WTC11 (cell line): ENCODE measurements around the gene LBHD2. TPM values are rescaled to one million over a fixed set of nuclear protein-coding genes. Genes with fewer than 3 reads are reported as not detected.

Experiments
- ATAC-seq: fragments of 200-7000 bp; cut with Tn5 transposase; 2 replicates; pipeline ENCODE4 v1.10.0; 2021; ENCODE audit warnings: mild to moderate bottlenecking, moderate library complexity
- CTCF ChIA-PET: fragments of 300-600 bp; sonication (Branson Sonifier 250); formaldehyde crosslinking; loops from one replicate; lab custom pipeline; 2021; ENCODE audit warnings: antibody characterized with exemption; lab: Charles Lee
- POLR2A ChIA-PET: fragments of 350-600 bp; sonication (Branson Sonifier 250); formaldehyde crosslinking; loops from one replicate; lab custom pipeline; 2021; ENCODE audit warnings: antibody characterized with exemption; lab: Charles Lee
- DNase-seq: peaks from one replicate; pipeline ENCODE4 v3.0.0; 2021; ENCODE audit warnings: low spot score
- H3K27ac Mint-ChIP-seq: 2 replicates; pipeline ENCODE4 v1.8.0; 2021; ENCODE audit warnings: mixed read lengths
- H3K27me3 Mint-ChIP-seq: 2 replicates; pipeline ENCODE4 v1.8.0; 2021; ENCODE audit warnings: low read depth, mild to moderate bottlenecking, moderate library complexity, mixed read lengths
- H3K36me3 Mint-ChIP-seq: 2 replicates; pipeline ENCODE4 v1.8.0; 2021; ENCODE audit warnings: mixed read lengths
- H3K4me1 Mint-ChIP-seq: 2 replicates; pipeline ENCODE4 v1.8.0; 2022; ENCODE audit warnings: mixed read lengths
- H3K4me3 Mint-ChIP-seq: 2 replicates; pipeline ENCODE4 v1.8.0; 2021; ENCODE audit warnings: mild to moderate bottlenecking, moderate library complexity, mixed read lengths
- H3K9me3 Mint-ChIP-seq: 2 replicates; pipeline ENCODE4 v1.8.0; 2021; ENCODE audit warnings: mixed read lengths
- ARID4B ChIP-seq: sonication (generic); formaldehyde crosslinking; IDR thresholded peaks from 2 replicates; pipeline ENCODE4 v1.8.0; 2023; ENCODE audit warnings: missing genetic modification reagents, mild to moderate bottlenecking, borderline replicate concordance
- CREB1 ChIP-seq: sonication (generic); formaldehyde crosslinking; IDR thresholded peaks from 2 replicates; pipeline ENCODE4 v1.8.0; 2023; ENCODE audit warnings: mild to moderate bottlenecking, missing genetic modification reagents
- ELF4 ChIP-seq: sonication (generic); formaldehyde crosslinking; IDR thresholded peaks from 2 replicates; pipeline ENCODE4 v1.8.1; 2022; ENCODE audit warnings: low read depth, mild to moderate bottlenecking, moderate library complexity, missing genetic modification reagents
- EMX1 ChIP-seq: fragments of 250-450 bp; sonication (Bioruptor Pico); IDR thresholded peaks from 2 replicates; pipeline ENCODE4 v1.8.0; 2021; ENCODE audit warnings: mild to moderate bottlenecking
- ERG ChIP-seq: fragments of 250-450 bp; sonication (Bioruptor Pico); IDR thresholded peaks from 2 replicates; pipeline ENCODE4 v1.8.0; 2021; ENCODE audit warnings: mild to moderate bottlenecking
- IRF2 ChIP-seq: sonication (generic); formaldehyde crosslinking; IDR thresholded peaks from 2 replicates; pipeline ENCODE4 v1.8.0; 2022; ENCODE audit warnings: low read depth, missing genetic modification reagents, borderline replicate concordance
- NFATC4 ChIP-seq: fragments of 250-450 bp; sonication (Bioruptor Pico); IDR thresholded peaks from 2 replicates; pipeline ENCODE4 v1.9.0; 2021; ENCODE audit warnings: mild to moderate bottlenecking
- NFYB ChIP-seq: sonication (generic); formaldehyde crosslinking; conservative IDR thresholded peaks from 2 replicates; pipeline ENCODE4 v1.8.0; 2022; ENCODE audit warnings: low read depth, missing genetic modification reagents
- RELA ChIP-seq: sonication (generic); formaldehyde crosslinking; IDR thresholded peaks from 2 replicates; pipeline ENCODE4 v1.8.1; 2022; ENCODE audit warnings: missing genetic modification reagents, mild to moderate bottlenecking, borderline replicate concordance
- SP1 ChIP-seq: sonication (generic); formaldehyde crosslinking; conservative IDR thresholded peaks from 2 replicates; pipeline ENCODE4 v1.8.1; 2022; ENCODE audit warnings: missing genetic modification reagents
- TCF7 ChIP-seq: sonication (generic); formaldehyde crosslinking; IDR thresholded peaks from 2 replicates; pipeline ENCODE4 v1.8.0; 2022; ENCODE audit warnings: mild to moderate bottlenecking, low read depth, missing genetic modification reagents, moderate library complexity
- TEAD4 ChIP-seq: sonication (generic); formaldehyde crosslinking; IDR thresholded peaks from 2 replicates; pipeline ENCODE4 v1.8.0; 2022; ENCODE audit warnings: mild to moderate bottlenecking, missing genetic modification reagents
- ZBTB43 ChIP-seq: sonication (generic); formaldehyde crosslinking; IDR thresholded peaks from 2 replicates; pipeline ENCODE4 v1.8.1; 2023; ENCODE audit warnings: mild to moderate bottlenecking, missing genetic modification reagents
- ZNF232 ChIP-seq: sonication (generic); formaldehyde crosslinking; IDR thresholded peaks from 2 replicates; pipeline ENCODE4 v1.8.0; 2022; ENCODE audit warnings: mild to moderate bottlenecking, missing genetic modification reagents
- ZNF263 ChIP-seq: sonication (generic); formaldehyde crosslinking; IDR thresholded peaks from 2 replicates; pipeline ENCODE4 v1.8.1; 2022; ENCODE audit warnings: low read depth, mild to moderate bottlenecking, moderate library complexity, missing genetic modification reagents
- ZNF317 ChIP-seq: sonication (generic); formaldehyde crosslinking; IDR thresholded peaks from 2 replicates; pipeline ENCODE4 v1.8.1; 2023; ENCODE audit warnings: low read depth, mild to moderate bottlenecking, moderate library complexity, missing genetic modification reagents, borderline replicate concordance
- ZNF396 ChIP-seq: fragments of 250-450 bp; sonication (Bioruptor Pico); IDR thresholded peaks from 2 replicates; pipeline ENCODE4 v1.8.0; 2021; ENCODE audit warnings: mild to moderate bottlenecking, moderate library complexity, borderline replicate concordance
- total RNA-seq: library from RNA; stranded (reverse); gene quantifications from 3 replicates; pipeline ENCODE4 v1.2.3, GENCODE V29; 2021
- TF ChIP-seq, protein P1 (sequence below): sonication (generic); formaldehyde crosslinking; IDR thresholded peaks from 2 replicates; pipeline ENCODE4 v1.8.1; 2023; ENCODE audit warnings: mild to moderate bottlenecking, missing genetic modification reagents, moderate library complexity
- TF ChIP-seq, protein P2 (sequence below): fragments of 250-450 bp; sonication (Bioruptor Pico); IDR thresholded peaks from 2 replicates; pipeline ENCODE4 v1.9.0; 2021; ENCODE audit warnings: moderate library complexity, mild to moderate bottlenecking, inconsistent platforms, borderline replicate concordance
- TF ChIP-seq, protein P3 (sequence below): sonication (generic); formaldehyde crosslinking; IDR thresholded peaks from 2 replicates; pipeline ENCODE4 v1.8.0; 2022; ENCODE audit warnings: mild to moderate bottlenecking, missing genetic modification reagents

LBHD2 gene
- total RNA-seq, 1 experiment from 2014 or later: not detected

- TF ChIP-seq, protein P1, sequence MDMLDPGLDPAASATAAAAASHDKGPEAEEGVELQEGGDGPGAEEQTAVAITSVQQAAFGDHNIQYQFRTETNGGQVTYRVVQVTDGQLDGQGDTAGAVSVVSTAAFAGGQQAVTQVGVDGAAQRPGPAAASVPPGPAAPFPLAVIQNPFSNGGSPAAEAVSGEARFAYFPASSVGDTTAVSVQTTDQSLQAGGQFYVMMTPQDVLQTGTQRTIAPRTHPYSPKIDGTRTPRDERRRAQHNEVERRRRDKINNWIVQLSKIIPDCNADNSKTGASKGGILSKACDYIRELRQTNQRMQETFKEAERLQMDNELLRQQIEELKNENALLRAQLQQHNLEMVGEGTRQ (CRISPR knock-in tag): no peak
Measured at GRCh38 chr14:103096387-103096786, 12.4 kb downstream of the LBHD2 start (continued).

- TF ChIP-seq SP1 (CRISPR knock-in tag) (no peak), IRF2 (CRISPR knock-in tag) (no peak)
- DNase-seq (no peak), ATAC-seq (no peak)
- Mint-ChIP-seq H3K27me3 (peaks cover 20% of the 10 kb centered on the region), H3K4me1 (peaks cover 12% of the 10 kb centered on the region), H3K9me3 (no peaks in the 10 kb centered on the region), H3K4me3 (no peak overlapping the region), H3K36me3 (no peaks in the 10 kb centered on the region), H3K27ac (no peak overlapping the region)
- ChIA-PET POLR2A (no interaction called here), CTCF (interaction anchor here (0.8 to 3.9 kb wide), 9 partner anchors 8 to 92 kb away, joined by 4 to 65 read pairs (median 6); partner anchors contain the start of gene TNFAIP2)
Measured at GRCh38 chr14:103097244-103097993, 13.4 kb downstream of the LBHD2 start.

DNA sequence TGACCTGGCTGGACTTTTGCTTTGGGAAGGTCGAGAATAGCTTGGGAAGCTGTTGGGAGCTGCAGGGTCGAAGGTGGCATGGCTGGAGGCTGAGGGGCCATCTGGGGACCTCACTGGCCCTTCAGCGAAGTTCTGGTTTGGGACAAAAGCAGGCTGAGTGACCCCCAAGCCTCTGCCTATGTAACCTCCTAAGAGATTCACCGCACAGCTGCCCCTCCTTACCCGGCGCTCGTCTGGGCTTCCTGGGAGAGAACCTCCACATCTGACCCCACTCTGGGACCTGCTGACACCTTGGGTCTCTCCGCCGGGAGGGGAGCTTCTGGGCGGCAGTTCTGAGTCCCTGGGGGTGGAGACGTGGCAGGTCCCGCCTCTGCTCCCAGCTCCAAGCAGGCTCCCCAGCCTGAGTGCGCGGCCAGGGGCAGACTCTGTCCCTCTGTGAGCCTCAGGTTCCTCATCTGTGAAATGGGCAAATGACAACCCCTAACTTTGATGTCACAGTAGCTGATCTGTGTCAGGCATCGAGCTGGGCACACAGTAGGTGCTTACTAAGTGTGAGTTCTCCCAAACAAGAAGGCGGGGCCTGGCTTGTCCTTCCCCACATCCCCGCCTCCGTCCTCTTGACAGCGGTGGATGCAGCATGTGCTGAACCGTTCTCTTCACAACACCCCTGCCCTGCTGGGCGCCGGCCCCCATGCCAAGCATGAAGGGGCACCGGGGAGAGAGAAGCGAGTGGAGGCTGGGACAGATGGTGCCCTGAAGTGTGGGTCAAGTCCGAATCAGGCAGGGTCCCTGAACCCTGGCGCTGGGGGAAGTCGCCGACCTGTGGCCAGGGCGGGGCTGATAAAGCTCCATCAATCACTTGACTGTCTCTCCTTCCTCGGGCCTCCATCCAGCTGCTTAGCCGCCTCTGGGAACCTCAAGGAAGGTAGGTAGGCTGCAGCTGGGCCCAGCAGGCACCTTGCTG lies 14.3 kb downstream of the LBHD2 start:
- CTCF ChIA-PET: interaction anchor here (0.6 to 3.8 kb wide), 8 partner anchors 12 to 409 kb away, joined by 3 to 22 read pairs (median 4); partner anchors contain the start of gene TNFAIP2
- no peak overlapping the region for H3K4me3 Mint-ChIP-seq
- no peaks in the 10 kb centered on the region for H3K9me3 Mint-ChIP-seq
- H3K27ac Mint-ChIP-seq: no peak overlapping the region
- no peak for ATAC-seq
- no peaks in the 10 kb centered on the region for H3K36me3 Mint-ChIP-seq
- H3K27me3 Mint-ChIP-seq: peaks cover 29% of the 10 kb centered on the region
- POLR2A ChIA-PET: interaction anchor here (0.5 kb wide), 1 partner anchor 527 kb away, joined by 3 read pairs; no protein-coding TSS in a partner anchor
- DNase-seq: peak; percentile 16
- TF ChIP-seq RELA (no peak), NFYB (CRISPR knock-in tag) (no peak), ZNF232 (CRISPR knock-in tag) (no peak), ZNF396 (CRISPR knock-in tag) (no peak), NFATC4 (CRISPR knock-in tag) (no peak), ZNF317 (no peak), TCF7 (CRISPR knock-in tag) (no peak), ERG (CRISPR knock-in tag) (no peak), ZNF263 (no peak), ARID4B (CRISPR knock-in tag) (no peak), CREB1 (CRISPR knock-in tag) (no peak), TEAD4 (no peak), ZBTB43 (CRISPR knock-in tag) (no peak), ELF4 (CRISPR knock-in tag) (no peak), EMX1 (CRISPR knock-in tag) (no peak)
- TF ChIP-seq, protein P2, sequence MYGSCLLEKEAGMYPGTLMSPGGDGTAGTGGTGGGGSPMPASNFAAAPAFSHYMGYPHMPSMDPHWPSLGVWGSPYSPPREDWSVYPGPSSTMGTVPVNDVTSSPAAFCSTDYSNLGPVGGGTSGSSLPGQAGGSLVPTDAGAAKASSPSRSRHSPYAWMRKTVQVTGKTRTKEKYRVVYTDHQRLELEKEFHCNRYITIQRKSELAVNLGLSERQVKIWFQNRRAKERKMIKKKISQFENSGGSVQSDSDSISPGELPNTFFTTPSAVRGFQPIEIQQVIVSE (CRISPR knock-in tag): no peak
- TF ChIP-seq, protein P3, sequence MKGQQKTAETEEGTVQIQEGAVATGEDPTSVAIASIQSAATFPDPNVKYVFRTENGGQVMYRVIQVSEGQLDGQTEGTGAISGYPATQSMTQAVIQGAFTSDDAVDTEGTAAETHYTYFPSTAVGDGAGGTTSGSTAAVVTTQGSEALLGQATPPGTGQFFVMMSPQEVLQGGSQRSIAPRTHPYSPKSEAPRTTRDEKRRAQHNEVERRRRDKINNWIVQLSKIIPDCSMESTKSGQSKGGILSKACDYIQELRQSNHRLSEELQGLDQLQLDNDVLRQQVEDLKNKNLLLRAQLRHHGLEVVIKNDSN: no peak
- peaks cover 12% of the 10 kb centered on the region for H3K4me1 Mint-ChIP-seq
